B cell (primary cell): ENCODE measurements around the gene CBX6. TPM values are rescaled to one million over a fixed set of nuclear protein-coding genes. Genes with fewer than 3 reads are reported as not detected.

Experiments used
- ATAC-seq: fragments of 200-7000 bp; cut with Tn5 transposase; one replicate; pipeline ENCODE4 v1.10.0; 2021; ENCODE audit warnings: low read depth, mild to moderate bottlenecking, moderate number of reproducible peaks, moderate library complexity
- CTCF ChIA-PET: fragments of 350-600 bp; sonication (Branson Sonifier 250); formaldehyde crosslinking; loops from one replicate; lab custom pipeline; 2021; ENCODE audit warnings: antibody characterized with exemption, inconsistent platforms; lab: Charles Lee
- POLR2A ChIA-PET: fragments of 350-600 bp; sonication (Branson Sonifier 250); formaldehyde crosslinking; loops from one replicate; lab custom pipeline; 2021; ENCODE audit warnings: antibody characterized with exemption; lab: Charles Lee
- DNase-seq: peaks from one replicate; pipeline ENCODE4 v3.0.0; 2013
- H2AFZ ChIP-seq: 2 replicates; pipeline ENCODE4 v1.6.1; 2012; ENCODE audit warnings: mild to moderate bottlenecking, low read depth, low read length; ENCODE audit not compliant: insufficient read depth, poor library complexity, severe bottlenecking
- H3K27ac ChIP-seq, 2 donors: 1 replicate in 1 of 2; 2 replicates in 1 of 2; pipeline ENCODE4 v1.5.1; 2012 to 2013; ENCODE audit warnings: low read length in 2 of 2, mild to moderate bottlenecking in 2 of 2, moderate library complexity in 1 of 2
- H3K27me3 ChIP-seq, 4 experiments: fragments of 200-600 bp in 1 of 4; sonication (generic) in 1 of 4; replicated peaks in 1 of 4; 1 replicate in 2 of 4; 2 replicates in 2 of 4; pipeline versions ENCODE4 v1.6.1 to v1.7.0; 2013 to 2016; ENCODE audit warnings: low read length in 3 of 4, mild to moderate bottlenecking in 2 of 4, mixed read lengths in 1 of 4, moderate library complexity in 1 of 4; ENCODE audit not compliant: insufficient read depth in 4 of 4, control insufficient read depth in 3 of 4; ENCODE audit errors: control extremely low read depth in 1 of 4
- H3K36me3 ChIP-seq, 2 experiments: replicated peaks in 1 of 2; 1 replicate in 1 of 2; 2 replicates in 1 of 2; pipeline versions ENCODE4 v1.6.1 to v1.7.1; 2013; ENCODE audit warnings: low read length in 1 of 2; ENCODE audit not compliant: insufficient read depth in 2 of 2, control insufficient read depth in 1 of 2; ENCODE audit errors: control extremely low read depth in 1 of 2, extremely low read depth in 1 of 2
- H3K4me1 ChIP-seq, 2 donors: fragments of 200-600 bp in 1 of 2; sonication (generic) in 1 of 2; 1 replicate in 1 of 2; 2 replicates in 1 of 2; pipeline versions ENCODE4 v1.5.1 to v1.6.1; 2013 to 2017; ENCODE audit warnings: low read length in 2 of 2; ENCODE audit not compliant: control insufficient read depth in 2 of 2, insufficient read depth in 2 of 2
- H3K4me2 ChIP-seq: replicated peaks from 2 replicates; pipeline ENCODE3; 2012; ENCODE audit warnings: mild to moderate bottlenecking, low read depth, low read length; ENCODE audit not compliant: poor library complexity, severe bottlenecking
- H3K4me3 ChIP-seq, 5 experiments: fragments of 200-600 bp in 1 of 5; sonication (generic) in 1 of 5; 1 replicate in 3 of 5; 2 replicates in 2 of 5; pipeline versions ENCODE4 v1.5.1 to v1.7.0; 2011 to 2016; ENCODE audit warnings: low read length in 4 of 5, mild to moderate bottlenecking in 4 of 5, low read depth in 2 of 5, control low read depth in 1 of 5, moderate library complexity in 1 of 5; ENCODE audit not compliant: insufficient read depth in 1 of 5; ENCODE audit errors: control extremely low read depth in 1 of 5, extremely low read depth in 1 of 5
- H3K79me2 ChIP-seq: fragments of 200-600 bp; sonication (generic); one replicate; pipeline ENCODE4 v1.6.0; 2016; ENCODE audit warnings: low read length; ENCODE audit not compliant: control insufficient read depth, insufficient read depth
- H3K9ac ChIP-seq: fragments of 200-600 bp; sonication (generic); 2 replicates; pipeline ENCODE4 v1.6.1; 2017; ENCODE audit warnings: mild to moderate bottlenecking, low read length, moderate library complexity
- H3K9me3 ChIP-seq, 3 donors: one replicate each; pipeline versions ENCODE4 v1.6.1 to v1.7.1; 2013; ENCODE audit warnings: low read length in 2 of 3; ENCODE audit not compliant: control insufficient read depth in 2 of 3, insufficient read depth in 1 of 3; ENCODE audit errors: control extremely low read depth in 1 of 3
- H4K20me1 ChIP-seq: 2 replicates; pipeline ENCODE4 v1.6.0; 2012; ENCODE audit warnings: mild to moderate bottlenecking, low read length; ENCODE audit not compliant: insufficient read depth, control insufficient read depth, poor library complexity, severe bottlenecking
- H3K27ac Mint-ChIP-seq: one replicate; pipeline ENCODE4 v1.8.0; 2021; ENCODE audit warnings: mixed read lengths
- H3K27me3 Mint-ChIP-seq: one replicate; pipeline ENCODE4 v1.8.0; 2021; ENCODE audit warnings: mixed read lengths
- H3K4me1 Mint-ChIP-seq: one replicate; pipeline ENCODE4 v1.8.0; 2021; ENCODE audit warnings: mixed read lengths
- H3K4me3 Mint-ChIP-seq: one replicate; pipeline ENCODE4 v1.8.0; 2021; ENCODE audit warnings: mixed read lengths
- H3K9me3 Mint-ChIP-seq: one replicate; pipeline ENCODE4 v1.8.0; 2022; ENCODE audit warnings: mixed read lengths; ENCODE audit not compliant: insufficient read depth
- EZH2 ChIP-seq: IDR thresholded peaks from 2 replicates; pipeline ENCODE4 v1.6.1; 2012; ENCODE audit warnings: borderline replicate concordance, low read depth, mild to moderate bottlenecking, moderate library complexity, low read length; ENCODE audit not compliant: insufficient read depth, poor library complexity, severe bottlenecking
- WGBS: methylation state at CpG from one replicate; pipeline ENCODE4 v1.1.5; 2013; ENCODE audit warnings: missing lambda C conversion rate; ENCODE audit not compliant: insufficient coverage; 5-methylcytosine and 5-hydroxymethylcytosine counted together
- intact Hi-C: fragments of 100-400 bp; cut with micrococcal nuclease; formaldehyde crosslinking; loops from one replicate; pipeline ENCODE4 v1.10.0; 2022
- polyA plus RNA-seq: library from polyadenylated mRNA; depleted of rRNA; stranded (reverse); fragments of >200 nt; gene quantifications from 2 replicates; pipeline ENCODE4 v1.2.3, GENCODE V29; 2012
- total RNA-seq, 2 donors: library from RNA; stranded (reverse); fragments of 120-200 nt in 1 of 2; gene quantifications; 1 replicate in 1 of 2; 2 replicates in 1 of 2; pipeline versions ENCODE4 v1.2.3 to v1.2.4, GENCODE V29; 2013 to 2022
- TF ChIP-seq, protein P1 (sequence below): fragments of 200-600 bp; IDR thresholded peaks from one replicate; pipeline ENCODE4 v1.8.0; 2022; ENCODE audit warnings: antibody characterized with exemption, mild to moderate bottlenecking

Gene CBX6
- total and polyA plus RNA-seq, 2 donors (not counting 1 experiment from before 2014, with no cell fraction given) = 14.9 to 55.1 TPM

DNA sequence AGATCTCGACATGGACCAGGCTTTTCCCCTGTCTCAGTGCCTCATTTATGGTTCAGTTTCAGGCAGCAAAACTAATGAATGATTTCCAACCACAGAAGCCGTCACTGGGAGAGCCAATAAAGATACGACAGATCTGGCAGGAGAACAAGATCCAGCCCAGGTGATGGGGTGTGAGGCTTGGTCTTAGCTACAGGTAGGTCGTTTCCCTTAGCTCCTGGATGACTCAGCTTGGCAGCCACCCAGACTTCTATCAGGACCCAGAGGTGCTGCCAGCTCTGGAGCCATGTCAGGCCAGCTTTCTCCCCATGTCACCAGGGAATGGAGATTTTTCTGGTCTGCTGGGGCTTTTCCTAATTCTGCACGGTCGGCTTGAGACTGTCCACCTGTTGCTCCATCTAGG, 49.1 kb upstream of the CBX6 start:
- H4K20me1 ChIP-seq = no peaks in the 10 kb centered on the region
- H2AFZ ChIP-seq = no peak overlapping the region
- Mint-ChIP-seq H3K27me3 (peaks cover 59% of the 10 kb centered on the region), H3K27ac (no peak overlapping the region), H3K4me1 (no peaks in the 10 kb centered on the region), H3K9me3 (no peaks in the 10 kb centered on the region), H3K4me3 (no peak overlapping the region)
- intact Hi-C loops = no loop called here
- ChIA-PET POLR2A (no interaction called here), CTCF (interaction anchor here (0.6 to 0.8 kb wide), 2 partner anchors 82 to 204 kb away, joined by 3 to 4 read pairs; no protein-coding TSS in a partner anchor)
- 78% methylated on average over 5 of the region's 6 CpGs for WGBS
- H3K27me3 ChIP-seq = peaks cover 0 to 33% (median 7%) of the 10 kb centered on the region in 4 experiments
- H3K4me2 ChIP-seq = no peak overlapping the region
- no peak overlapping the region for H3K9ac ChIP-seq
- no peaks in the 10 kb centered on the region for H3K4me1 ChIP-seq
- H3K79me2 ChIP-seq = no peaks in the 10 kb centered on the region
- ATAC-seq (no peak), DNase-seq (no peak)
- TF ChIP-seq EZH2 = no peak
- TF ChIP-seq, protein P1, sequence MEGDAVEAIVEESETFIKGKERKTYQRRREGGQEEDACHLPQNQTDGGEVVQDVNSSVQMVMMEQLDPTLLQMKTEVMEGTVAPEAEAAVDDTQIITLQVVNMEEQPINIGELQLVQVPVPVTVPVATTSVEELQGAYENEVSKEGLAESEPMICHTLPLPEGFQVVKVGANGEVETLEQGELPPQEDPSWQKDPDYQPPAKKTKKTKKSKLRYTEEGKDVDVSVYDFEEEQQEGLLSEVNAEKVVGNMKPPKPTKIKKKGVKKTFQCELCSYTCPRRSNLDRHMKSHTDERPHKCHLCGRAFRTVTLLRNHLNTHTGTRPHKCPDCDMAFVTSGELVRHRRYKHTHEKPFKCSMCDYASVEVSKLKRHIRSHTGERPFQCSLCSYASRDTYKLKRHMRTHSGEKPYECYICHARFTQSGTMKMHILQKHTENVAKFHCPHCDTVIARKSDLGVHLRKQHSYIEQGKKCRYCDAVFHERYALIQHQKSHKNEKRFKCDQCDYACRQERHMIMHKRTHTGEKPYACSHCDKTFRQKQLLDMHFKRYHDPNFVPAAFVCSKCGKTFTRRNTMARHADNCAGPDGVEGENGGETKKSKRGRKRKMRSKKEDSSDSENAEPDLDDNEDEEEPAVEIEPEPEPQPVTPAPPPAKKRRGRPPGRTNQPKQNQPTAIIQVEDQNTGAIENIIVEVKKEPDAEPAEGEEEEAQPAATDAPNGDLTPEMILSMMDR = no peak
- H3K27ac ChIP-seq = no peak overlapping the region
- no peaks in the 10 kb centered on the region for H3K9me3 ChIP-seq
- no peak overlapping the region for H3K4me3 ChIP-seq
- H3K36me3 ChIP-seq = no peaks in the 10 kb centered on the region

DNA sequence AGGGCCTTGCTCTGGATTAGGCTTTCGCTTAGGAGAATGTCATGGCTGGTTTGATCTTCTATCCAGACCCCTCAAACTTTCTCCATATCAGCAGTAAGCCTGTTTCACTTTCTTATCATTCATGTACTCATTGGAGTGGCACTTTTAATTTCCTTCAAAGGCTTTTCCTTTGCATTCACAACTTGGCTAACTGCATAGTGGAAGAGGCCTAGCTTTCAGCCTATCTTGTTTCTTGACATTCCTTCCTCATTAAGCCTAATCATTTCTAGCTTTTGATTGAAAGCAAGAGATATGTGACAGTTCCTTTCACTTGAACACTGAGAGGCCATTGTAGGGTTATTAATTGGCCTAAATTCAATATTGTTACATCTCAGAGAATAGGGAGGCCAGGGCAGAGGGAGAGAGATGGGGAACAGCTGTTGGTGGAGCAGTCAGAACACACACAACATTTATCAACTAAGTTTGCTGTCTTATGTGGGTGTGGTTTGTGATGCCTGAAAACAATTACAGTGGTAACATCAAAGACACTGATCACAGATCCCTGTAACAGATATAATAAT, 47.7 kb upstream of the CBX6 start:
- DNase-seq (no peak), ATAC-seq (no peak)
- Histone ChIP-seq H3K4me3 (no peak overlapping the region), H3K4me1 (no peaks in the 10 kb centered on the region), H4K20me1 (no peaks in the 10 kb centered on the region), H3K27me3 (peaks cover 0 to 26% (median 2%) of the 10 kb centered on the region in 4 experiments), H3K9me3 (no peaks in the 10 kb centered on the region), H3K36me3 (no peaks in the 10 kb centered on the region), H3K9ac (no peak overlapping the region), H3K79me2 (no peaks in the 10 kb centered on the region), H2AFZ (no peak overlapping the region), H3K4me2 (no peak overlapping the region), H3K27ac (no peak overlapping the region)
- TF ChIP-seq, protein P1 = no peak
- no peak for TF ChIP-seq EZH2
- ChIA-PET CTCF (no interaction called here), POLR2A (no interaction called here)
- no peaks in the 10 kb centered on the region for H3K9me3 Mint-ChIP-seq
- no peaks in the 10 kb centered on the region for H3K4me1 Mint-ChIP-seq
- H3K4me3 Mint-ChIP-seq = no peak overlapping the region
- intact Hi-C loops = no loop called here
- WGBS = no CpG with 5 or more reads among the region's 1 CpG
- H3K27me3 Mint-ChIP-seq = peaks cover 57% of the 10 kb centered on the region
- H3K27ac Mint-ChIP-seq = no peak overlapping the region
